Small intestine (tissue), 7 donors: ENCODE results near the gene P2RX7. TPM values are rescaled to one million over a fixed set of nuclear protein-coding genes. Genes with fewer than 3 reads are reported as not detected.
A peak's percentile ranks its signal among the peaks of the same experiment; 100 is the strongest.

ENCODE experiments used
- DNase-seq, 2 donors: peaks; one replicate each; pipeline versions ENCODE4 v3.0.0 to v3.0.0-alpha.2; 2013
- FAIRE-seq: peaks from 2 replicates; lab custom pipeline; 2012; peaks lifted over from hg19 to GRCh38; lab: Jason Lieb, UNC
- H3K27ac ChIP-seq, 3 donors: one replicate each; pipeline ENCODE4 v1.5.1; 2013; ENCODE audit warnings: low read length in 2 of 3, mild to moderate bottlenecking in 2 of 3, control low read depth in 1 of 3, inconsistent platforms in 1 of 3, low read depth in 1 of 3, moderate library complexity in 1 of 3
- H3K27me3 ChIP-seq, 3 donors: one replicate each; pipeline ENCODE4 v1.6.1; 2013; ENCODE audit warnings: low read length in 3 of 3, inconsistent platforms in 1 of 3; ENCODE audit not compliant: control insufficient read depth in 3 of 3, insufficient read depth in 3 of 3
- H3K36me3 ChIP-seq, 3 donors: one replicate each; pipeline ENCODE4 v1.6.1; 2013; ENCODE audit warnings: low read length in 3 of 3, inconsistent platforms in 1 of 3, low read depth in 1 of 3, mild to moderate bottlenecking in 1 of 3, moderate library complexity in 1 of 3; ENCODE audit not compliant: control insufficient read depth in 3 of 3, insufficient read depth in 2 of 3
- H3K4me1 ChIP-seq, 3 donors: one replicate each; pipeline ENCODE4 v1.6.1; 2013; ENCODE audit warnings: low read length in 2 of 3, inconsistent platforms in 1 of 3, low read depth in 1 of 3, mild to moderate bottlenecking in 1 of 3, moderate library complexity in 1 of 3; ENCODE audit not compliant: control insufficient read depth in 3 of 3, insufficient read depth in 2 of 3
- H3K4me3 ChIP-seq, 3 donors: one replicate each; pipeline ENCODE4 v1.5.1; 2013; ENCODE audit warnings: low read length in 3 of 3, control low read depth in 1 of 3, inconsistent platforms in 1 of 3, low read depth in 1 of 3, mild to moderate bottlenecking in 1 of 3, moderate library complexity in 1 of 3
- H3K9me3 ChIP-seq, 2 donors: one replicate each; pipeline ENCODE4 v1.6.1; 2013; ENCODE audit warnings: low read depth in 1 of 2, low read length in 1 of 2; ENCODE audit not compliant: control insufficient read depth in 2 of 2, insufficient read depth in 1 of 2
- WGBS, 3 donors: extraction: QIAGEN DNeasy Blood & Tissue Kit; methylation state at CpG; one replicate each; pipeline ENCODE4 v1.1.7; 2013; 5-methylcytosine and 5-hydroxymethylcytosine counted together
- polyA plus RNA-seq, 4 donors: library from polyadenylated mRNA; stranded (reverse) in 3 of 4; unstranded in 1 of 4; fragments of 200-250 nt in 3 of 4; fragments of 120-200 nt in 1 of 4; gene quantifications; one replicate each; pipeline versions ENCODE4 v1.2.1 to v1.2.3, GENCODE V29; 2013
- donor health status: healthy with polysubstance abuse.
- donor health status: control.
- donor health status: control.
- donor health status: Bipolar disorder and iron deficiency.
- donor health status: healthy.

The P2RX7 gene
- polyA plus RNA-seq, 4 donors = 0.27 to 0.66 (median 0.62) TPM; not detected in 1

GRCh38 chr12:121214855-121215745 lies 82.4 kb downstream of the P2RX7 start:
- H3K4me3 ChIP-seq = no peak overlapping the region
- 18 to 44% (median 24%) methylated on average over 14 of the region's 14 CpGs for WGBS, 3 donors
- H3K27ac ChIP-seq = peak overlapping the region; percentile 84 to 91 (median 90)
- peaks cover 7 to 56% (median 13%) of the 10 kb centered on the region in 3 donors for H3K4me1 ChIP-seq
- no peaks in the 10 kb centered on the region for H3K27me3 ChIP-seq
- no peaks in the 10 kb centered on the region for H3K9me3 ChIP-seq
- DNase-seq (peak; percentile 91 to 97), FAIRE-seq (peak; percentile 84)
- peaks cover 0 to 45% (median 0%) of the 10 kb centered on the region in 3 donors for H3K36me3 ChIP-seq

- H3K4me3 ChIP-seq = no peak overlapping the region
- H3K27me3 ChIP-seq = no peaks in the 10 kb centered on the region
- peaks cover 0 to 55% (median 3%) of the 10 kb centered on the region in 3 donors for H3K36me3 ChIP-seq
- no peaks in the 10 kb centered on the region for H3K9me3 ChIP-seq
- H3K4me1 ChIP-seq = peaks cover 7 to 56% (median 13%) of the 10 kb centered on the region in 3 donors
- peak overlapping the region in 1 of 3 donors; percentile 90 for H3K27ac ChIP-seq
- DNase-seq (no peak), FAIRE-seq (no peak)
- 88 to 89% (median 88%) methylated on average over 4 of the region's 4 CpGs for WGBS, 3 donors
Measured at GRCh38 chr12:121216102-121216501, 83.4 kb downstream of the P2RX7 start.

- Histone ChIP-seq H3K4me3 (no peak overlapping the region), H3K27ac (peak overlapping the region; percentile 68 to 90 (median 85)), H3K27me3 (no peaks in the 10 kb centered on the region), H3K4me1 (peaks cover 7 to 54% (median 13%) of the 10 kb centered on the region in 3 donors), H3K36me3 (peaks cover 4 to 57% (median 6%) of the 10 kb centered on the region in 3 donors), H3K9me3 (no peaks in the 10 kb centered on the region)
- 22 to 63% (median 32%) methylated on average over 8 of the region's 8 CpGs for WGBS, 3 donors
- DNase-seq (peak; percentile 79 to 83), FAIRE-seq (no peak)
Measured at GRCh38 chr12:121217063-121217462, 84.4 kb downstream of the P2RX7 start.

GRCh38 chr12:121217761-121218160 lies 85.1 kb downstream of the P2RX7 start:
- no peak for FAIRE-seq
- H3K4me1 ChIP-seq = peaks cover 7 to 53% (median 12%) of the 10 kb centered on the region in 3 donors
- H3K27me3 ChIP-seq = no peaks in the 10 kb centered on the region
- DNase-seq = peak; percentile 84 to 92
- peak overlapping the region; percentile 62 to 90 (median 85) for H3K27ac ChIP-seq
- WGBS, 3 donors = 19 to 73% (median 31%) methylated on average over 5 of the region's 5 CpGs
- H3K36me3 ChIP-seq = peaks cover 4 to 59% (median 6%) of the 10 kb centered on the region in 3 donors
- H3K9me3 ChIP-seq = no peaks in the 10 kb centered on the region
- no peak overlapping the region for H3K4me3 ChIP-seq

- no peak for FAIRE-seq
Measured at GRCh38 chr12:121218588-121219352, 86.1 kb downstream of the P2RX7 start.

GRCh38 chr12:121219353-121219986 lies 86.8 kb downstream of the P2RX7 start:
- Histone ChIP-seq H3K27me3 (no peaks in the 10 kb centered on the region), H3K9me3 (no peaks in the 10 kb centered on the region), H3K27ac (peak overlapping the region in 1 of 3 donors; percentile 90), H3K4me1 (peaks cover 1 to 42% (median 6%) of the 10 kb centered on the region in 3 donors), H3K36me3 (peaks cover 4 to 65% (median 6%) of the 10 kb centered on the region in 3 donors), H3K4me3 (no peak overlapping the region)
- no peak for DNase-seq
- WGBS, 3 donors = 95 to 99% (median 95%) methylated on average over 3 of the region's 3 CpGs
- no peak for FAIRE-seq

More at GRCh38 chr12:121218588-121219352, 86.1 kb downstream of the P2RX7 start:
- no peak overlapping the region for H3K4me3 ChIP-seq
- peaks cover 4 to 61% (median 6%) of the 10 kb centered on the region in 3 donors for H3K36me3 ChIP-seq
- H3K27ac ChIP-seq = peak overlapping the region; percentile 29 to 90 (median 66)
- no peaks in the 10 kb centered on the region for H3K27me3 ChIP-seq
- DNase-seq = peak in 1 of 2 donors; percentile 72
- 51 to 80% (median 61%) methylated on average over 18 of the region's 18 CpGs for WGBS, 3 donors
- no peaks in the 10 kb centered on the region for H3K9me3 ChIP-seq
- H3K4me1 ChIP-seq = peaks cover 6 to 48% (median 8%) of the 10 kb centered on the region in 3 donors

- Histone ChIP-seq H3K4me3 (no peak overlapping the region), H3K36me3 (peaks cover 4 to 87% (median 8%) of the 10 kb centered on the region in 3 donors), H3K27me3 (no peaks in the 10 kb centered on the region), H3K27ac (peak overlapping the region in 2 of 3 donors; percentile 61 to 63), H3K9me3 (no peaks in the 10 kb centered on the region), H3K4me1 (peaks cover 0 to 23% (median 2%) of the 10 kb centered on the region in 3 donors)
- 78 to 94% (median 82%) methylated on average over 10 of the region's 10 CpGs for WGBS, 3 donors
- no peak for FAIRE-seq
- DNase-seq = no peak
Measured at GRCh38 chr12:121222847-121223246, 90.2 kb downstream of the P2RX7 start.
